Adipocyte (in vitro differentiated cells): Measurements from ENCODE around the gene KXD1.
A peak's percentile ranks its signal among the peaks of the same experiment; 100 is the strongest.
"Not testable (repeated sequence)": the region's sequence is repeated elsewhere in the genome, so short reads cannot be mapped to it uniquely, and the experiment has no call there.

Source experiments
- DNase-seq: peaks from one replicate; pipeline ENCODE4 v3.0.0-alpha.2; 2015; ENCODE audit warnings: low read depth
- H3K27me3 ChIP-seq: replicated peaks from 2 replicates; pipeline ENCODE4 v1.7.0; 2013; ENCODE audit warnings: mild to moderate bottlenecking, low read length, moderate library complexity; ENCODE audit not compliant: control insufficient read depth, insufficient read depth
- H3K36me3 ChIP-seq: 2 replicates; pipeline ENCODE4 v1.7.0; 2013; ENCODE audit warnings: low read length, mild to moderate bottlenecking, moderate library complexity; ENCODE audit not compliant: control insufficient read depth, insufficient read depth, severe bottlenecking
- H3K4me1 ChIP-seq: 2 replicates; pipeline ENCODE4 v1.7.0; 2013; ENCODE audit warnings: mild to moderate bottlenecking, low read length, moderate library complexity; ENCODE audit not compliant: control insufficient read depth, insufficient read depth
- H3K4me3 ChIP-seq: 2 replicates; pipeline ENCODE4 v1.7.0; 2013; ENCODE audit warnings: mild to moderate bottlenecking, low read length, moderate library complexity
- H3K9ac ChIP-seq: 2 replicates; pipeline ENCODE4 v1.7.0; 2013; ENCODE audit warnings: mild to moderate bottlenecking, low read length, moderate library complexity
- H3K9me3 ChIP-seq: 2 replicates; pipeline ENCODE4 v1.7.0; 2013; ENCODE audit warnings: mild to moderate bottlenecking, low read length, moderate library complexity; ENCODE audit not compliant: control insufficient read depth

KXD1 gene

DNA sequence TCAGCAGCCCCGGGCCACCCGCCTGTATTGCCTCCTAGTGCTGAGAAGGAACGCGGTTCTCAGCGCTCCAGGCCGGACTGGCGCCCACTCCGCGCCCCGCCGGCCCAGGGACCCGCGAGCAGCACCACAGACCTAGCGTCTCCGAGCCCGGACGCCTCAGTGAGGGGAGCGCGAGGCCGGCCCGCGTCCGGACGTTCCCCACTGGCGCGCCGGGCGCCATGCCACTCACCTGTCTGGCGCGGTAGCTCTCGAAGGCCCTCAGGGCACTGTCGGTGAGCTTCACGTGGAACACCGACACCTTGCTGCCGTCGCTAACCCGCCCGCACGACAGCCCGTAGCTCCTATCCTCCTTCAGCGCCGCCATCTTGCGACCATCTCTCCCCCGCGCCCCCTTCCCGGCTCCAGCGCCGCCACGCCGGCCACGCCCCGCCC, 36.0 kb upstream of the KXD1 start, which contains the start of gene ELL:
Gene ELL (minus strand): TSS at position 379 of the 432 bp plus-strand sequence. CDS start 15 bp downstream, at position 364.
- no peaks in the 10 kb centered on the region for H3K27me3 ChIP-seq
- H3K9ac ChIP-seq, result peak within 1 kb of the TSS; percentile 99
- no peaks in the 10 kb centered on the region for H3K9me3 ChIP-seq
- H3K4me1 ChIP-seq, result peaks cover 17% of the 10 kb centered on the region
- H3K36me3 ChIP-seq, result no peaks in the 10 kb centered on the region
- DNase-seq, result no peak
- H3K4me3 ChIP-seq, result peak within 1 kb of the TSS; percentile 99

- Histone ChIP-seq H3K9ac (peak overlapping the region; percentile 99), H3K4me1 (peaks cover 17% of the 10 kb centered on the region), H3K9me3 (no peaks in the 10 kb centered on the region), H3K4me3 (peak overlapping the region; percentile 99), H3K36me3 (no peaks in the 10 kb centered on the region), H3K27me3 (no peaks in the 10 kb centered on the region)
- peak; percentile 100 for DNase-seq
These were observed 35.4 kb upstream of the KXD1 start for GRCh38 chr19:18522124-18522861.

- H3K4me1 ChIP-seq, result peaks cover 17% of the 10 kb centered on the region
- not testable (repeated sequence) for H3K36me3 ChIP-seq, H3K9me3 ChIP-seq, H3K27me3 ChIP-seq, DNase-seq
- H3K4me3 ChIP-seq, result peak overlapping the region; percentile 68
- H3K9ac ChIP-seq, result peak overlapping the region; percentile 77
These were observed 34.7 kb upstream of the KXD1 start for GRCh38 chr19:18522862-18523440.

DNA sequence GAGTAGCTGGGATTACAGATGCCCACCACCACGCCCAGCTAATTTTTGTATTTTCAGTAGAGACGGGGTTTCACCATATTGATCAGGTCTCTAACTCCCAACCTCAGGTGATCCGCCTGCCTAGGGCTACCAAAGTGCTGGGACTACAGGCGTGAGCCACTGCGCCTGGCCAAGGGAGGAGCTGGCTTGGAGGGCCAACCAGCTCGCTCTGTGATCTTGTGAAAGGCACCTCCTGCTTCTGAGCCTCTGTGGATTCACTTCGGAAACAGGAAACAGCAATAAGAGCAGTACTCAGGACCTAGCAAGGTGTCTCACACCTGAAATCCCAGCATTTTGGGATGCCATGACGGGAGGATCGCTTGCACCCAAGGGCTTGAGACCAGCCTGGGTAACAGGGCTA, 33.8 kb upstream of the KXD1 start:
- H3K9me3 ChIP-seq, result no peaks in the 10 kb centered on the region
- H3K36me3 ChIP-seq, result no peaks in the 10 kb centered on the region
- no peak overlapping the region for H3K4me3 ChIP-seq
- peaks cover 15% of the 10 kb centered on the region for H3K4me1 ChIP-seq
- H3K27me3 ChIP-seq, result no peaks in the 10 kb centered on the region
- H3K9ac ChIP-seq, result no peak overlapping the region
- DNase-seq, result no peak

DNA sequence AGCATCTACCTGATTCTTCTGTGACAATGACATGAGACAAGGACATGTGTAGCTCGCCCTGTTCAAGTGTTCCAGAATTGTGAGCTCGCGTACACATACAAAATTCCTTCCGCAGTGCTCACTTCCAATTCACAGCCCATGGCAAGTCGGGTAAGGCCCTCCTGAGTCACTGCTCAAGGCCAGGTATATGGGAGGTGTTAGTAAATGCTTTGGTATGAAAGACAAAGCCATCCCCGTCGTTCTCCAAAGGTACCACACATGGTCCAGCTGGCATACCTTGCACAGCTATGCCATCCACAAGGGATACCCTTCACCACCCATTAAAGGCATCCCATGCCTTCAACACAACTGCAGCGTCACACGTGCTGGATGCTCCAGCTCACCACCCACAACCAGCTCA, 31.4 kb upstream of the KXD1 start:
- Histone ChIP-seq H3K9me3 (no peaks in the 10 kb centered on the region), H3K4me1 (no peaks in the 10 kb centered on the region), H3K36me3 (peaks cover 2% of the 10 kb centered on the region), H3K4me3 (no peak overlapping the region), H3K27me3 (no peaks in the 10 kb centered on the region), H3K9ac (no peak overlapping the region)
- no peak for DNase-seq

- no peaks in the 10 kb centered on the region for H3K4me1 ChIP-seq
- no peak for DNase-seq
- no peak overlapping the region for H3K9ac ChIP-seq
- peaks cover 16% of the 10 kb centered on the region for H3K36me3 ChIP-seq
- H3K9me3 ChIP-seq, result no peaks in the 10 kb centered on the region
- H3K27me3 ChIP-seq, result no peaks in the 10 kb centered on the region
- H3K4me3 ChIP-seq, result no peak overlapping the region
These were observed 27.9 kb upstream of the KXD1 start for GRCh38 chr19:18529782-18530181.

GRCh38 chr19:18531485-18531884, 26.2 kb upstream of the KXD1 start:
- H3K4me3 ChIP-seq, result no peak overlapping the region
- H3K9me3 ChIP-seq, result no peaks in the 10 kb centered on the region
- peaks cover 25% of the 10 kb centered on the region for H3K36me3 ChIP-seq
- no peak overlapping the region for H3K9ac ChIP-seq
- H3K4me1 ChIP-seq, result no peaks in the 10 kb centered on the region
- no peak for DNase-seq
- H3K27me3 ChIP-seq, result no peaks in the 10 kb centered on the region

GRCh38 chr19:18532168-18532890, 25.3 kb upstream of the KXD1 start:
- Histone ChIP-seq H3K27me3 (no peaks in the 10 kb centered on the region), H3K4me3 (no peak overlapping the region), H3K9ac (no peak overlapping the region), H3K36me3 (peaks cover 31% of the 10 kb centered on the region), H3K9me3 (no peaks in the 10 kb centered on the region), H3K4me1 (no peaks in the 10 kb centered on the region)
- DNase-seq, result no peak

DNA sequence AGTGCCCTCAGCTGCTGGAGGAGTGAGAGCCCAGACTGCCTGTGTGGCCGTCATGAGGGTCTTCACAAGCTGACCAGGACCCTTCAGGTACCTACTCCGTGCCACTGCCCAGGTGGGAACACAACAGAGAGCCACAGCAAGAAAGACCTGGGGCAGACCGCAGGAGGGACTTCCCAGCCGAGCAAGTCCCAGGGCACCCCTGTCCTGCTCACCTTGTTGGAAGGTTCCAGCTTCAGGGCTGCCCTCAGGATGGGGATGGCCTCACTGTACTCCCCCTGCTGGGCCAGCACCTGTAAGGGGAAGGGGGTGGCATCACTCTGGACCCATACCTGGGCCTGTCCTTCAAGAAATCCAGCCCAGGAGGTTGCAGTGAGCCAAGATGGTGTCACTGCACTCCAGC, 24.6 kb upstream of the KXD1 start:
- Histone ChIP-seq H3K27me3 (no peaks in the 10 kb centered on the region), H3K4me1 (no peaks in the 10 kb centered on the region), H3K9me3 (no peaks in the 10 kb centered on the region), H3K9ac (no peak overlapping the region), H3K36me3 (peaks cover 39% of the 10 kb centered on the region), H3K4me3 (no peak overlapping the region)
- no peak for DNase-seq

DNA sequence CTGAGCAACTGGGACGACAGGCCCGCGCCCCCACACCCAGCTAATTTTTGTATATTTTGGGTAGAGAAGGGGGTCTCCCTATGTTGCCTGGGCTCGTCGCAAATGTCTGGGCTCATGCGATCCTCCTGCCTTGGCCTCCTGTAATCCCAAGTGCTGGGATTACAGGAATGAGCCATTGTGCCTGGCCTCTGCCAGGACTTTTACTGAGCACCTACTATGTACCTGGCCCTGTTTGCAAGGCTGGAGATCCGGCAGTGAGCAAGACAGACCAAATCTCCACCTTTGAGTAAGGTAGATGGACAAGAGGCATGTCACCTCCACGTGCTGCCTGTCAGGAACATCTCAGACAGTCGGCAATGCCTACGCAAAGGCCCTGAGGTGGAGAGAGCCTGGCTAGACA, 21.2 kb upstream of the KXD1 start:
- DNase-seq, result no peak
- H3K9me3 ChIP-seq, result no peaks in the 10 kb centered on the region
- peaks cover 2% of the 10 kb centered on the region for H3K4me1 ChIP-seq
- no peak overlapping the region for H3K4me3 ChIP-seq
- H3K9ac ChIP-seq, result no peak overlapping the region
- H3K27me3 ChIP-seq, result no peaks in the 10 kb centered on the region
- H3K36me3 ChIP-seq, result peaks cover 58% of the 10 kb centered on the region

DNA sequence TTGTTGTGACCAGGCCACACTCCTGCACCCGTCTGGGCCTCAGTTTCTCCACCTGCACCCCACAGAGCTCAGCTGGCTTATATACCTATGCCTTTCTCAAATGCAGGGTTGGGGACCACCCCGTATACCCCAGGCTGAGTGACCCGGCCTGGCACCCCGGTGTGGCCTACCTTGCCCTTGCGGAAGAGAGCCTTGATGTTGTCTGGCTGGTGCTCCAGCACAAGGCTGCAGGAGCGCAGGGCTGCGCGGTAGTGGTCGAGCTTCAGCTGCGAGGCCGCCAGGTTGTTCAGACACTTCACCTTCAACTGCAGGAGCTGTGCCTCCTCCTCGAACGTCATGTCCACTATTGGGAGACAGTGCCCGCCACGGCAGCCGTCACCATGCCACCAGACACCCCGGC, 20.2 kb upstream of the KXD1 start:
- DNase-seq, result no peak
- no peaks in the 10 kb centered on the region for H3K27me3 ChIP-seq
- peaks cover 11% of the 10 kb centered on the region for H3K4me1 ChIP-seq
- no peak overlapping the region for H3K9ac ChIP-seq
- no peak overlapping the region for H3K4me3 ChIP-seq
- H3K36me3 ChIP-seq, result peaks cover 53% of the 10 kb centered on the region
- H3K9me3 ChIP-seq, result no peaks in the 10 kb centered on the region
